H1 (cell line): ENCODE data around the gene RHEB.
A peak's percentile ranks its signal among the peaks of the same experiment; 100 is the strongest.

Source experiments
- ATF2 ChIP-seq: IDR thresholded peaks from 2 replicates; pipeline ENCODE4 v1.6.1; 2012; ENCODE audit warnings: low read length, inconsistent platforms
- CBX8 ChIP-seq: fragments of 300-800, 300-1000 bp; sonication (generic); IDR thresholded peaks from 2 replicates; pipeline ENCODE4 v1.7.1; 2016; ENCODE audit warnings: low read depth, low read length, borderline replicate concordance
- CTBP2 ChIP-seq: IDR thresholded peaks from 2 replicates; pipeline ENCODE4 v1.7.0; 2011; ENCODE audit warnings: borderline replicate concordance, mild to moderate bottlenecking, moderate library complexity, mixed read lengths, low read length; ENCODE audit not compliant: insufficient read depth, insufficient read length
- CTCF ChIP-seq, 3 experiments: IDR thresholded peaks; 1 replicate in 2 of 3; 2 replicates in 1 of 3; pipeline versions ENCODE4 v1.5.1 to v1.6.1; 2011; ENCODE audit warnings: low read length in 3 of 3, mild to moderate bottlenecking in 3 of 3, inconsistent platforms in 2 of 3, low read depth in 1 of 3, moderate library complexity in 1 of 3; ENCODE audit not compliant: insufficient read depth in 1 of 3; ENCODE audit errors: control extremely low read depth in 1 of 3
- EP300 ChIP-seq, 2 experiments: IDR thresholded peaks; 1 replicate in 1 of 2; 2 replicates in 1 of 2; pipeline ENCODE4 v1.6.1; 2011 to 2012; ENCODE audit warnings: low read depth in 2 of 2, low read length in 2 of 2, mild to moderate bottlenecking in 2 of 2, borderline replicate concordance in 1 of 2, inconsistent platforms in 1 of 2, moderate library complexity in 1 of 2

GRCh38 chr7:151456782-151457181, 62.9 kb downstream of the RHEB start:
- no peak for TF ChIP-seq ATF2
- TF ChIP-seq CBX8 = no peak
- no peak for TF ChIP-seq CTBP2
- TF ChIP-seq EP300 (IDR thresholded peaks at IDR 0.05; ENCODE audit: borderline replicate concordance in 1 of 2, low read depth in 2 of 2, low read length in 2 of 2) = 0 out of 3 replicates have a peak, but pooled peaks of 1 of the 2 experiments have one; percentile 13
- no peak for TF ChIP-seq CTCF (IDR thresholded peaks at IDR 0.05; ENCODE audit: control extremely low read depth in 1 of 3, insufficient read depth in 1 of 3, low read depth in 1 of 3, low read length in 3 of 3)
